HepG2 (cell line): ENCODE results near the gene PXT1. TPM values are rescaled to one million over a fixed set of nuclear protein-coding genes. Genes with fewer than 3 reads are reported as not detected.

Experiments used
- ASH2L ChIP-seq: fragments of 300-600, 200-600 bp; sonication (generic); IDR thresholded peaks from 2 replicates; pipeline ENCODE4 v1.7.0; 2017; ENCODE audit warnings: low read depth, mild to moderate bottlenecking, moderate library complexity, mixed read lengths, low read length; ENCODE audit not compliant: insufficient read length
- ATM ChIP-seq: fragments of 450-650 bp; IDR thresholded peaks from 2 replicates; pipeline ENCODE4 v1.7.1; 2017; ENCODE audit warnings: mild to moderate bottlenecking, borderline replicate concordance
- BORCS8-MEF2B ChIP-seq: sonication (generic); formaldehyde crosslinking; IDR thresholded peaks from 2 replicates; pipeline ENCODE4 v1.8.0; 2022; ENCODE audit warnings: mild to moderate bottlenecking, missing genetic modification reagents
- CAMTA2 ChIP-seq: sonication (generic); formaldehyde crosslinking; IDR thresholded peaks from 2 replicates; pipeline ENCODE4 v1.4.0; 2020; ENCODE audit warnings: mild to moderate bottlenecking, missing genetic modification reagents, borderline replicate concordance
- CEBPG ChIP-seq: IDR thresholded peaks from 2 replicates; pipeline ENCODE4 v1.6.1; 2016
- DMAP1 ChIP-seq: IDR thresholded peaks from 2 replicates; pipeline ENCODE4 v1.6.1; 2016
- DNMT1 ChIP-seq: sonication (generic); formaldehyde crosslinking; IDR thresholded peaks from 2 replicates; pipeline ENCODE4 v1.5.1; 2020; ENCODE audit warnings: mild to moderate bottlenecking, missing genetic modification reagents
- EED ChIP-seq: sonication (generic); formaldehyde crosslinking; IDR thresholded peaks from 2 replicates; pipeline ENCODE4 v1.5.0; 2020; ENCODE audit warnings: mild to moderate bottlenecking, missing genetic modification reagents
- HINFP ChIP-seq: sonication (generic); formaldehyde crosslinking; IDR thresholded peaks from 2 replicates; pipeline ENCODE4 v1.4.0; 2020; ENCODE audit warnings: low read depth, mild to moderate bottlenecking, missing genetic modification reagents
- KLF13 ChIP-seq: sonication (generic); formaldehyde crosslinking; IDR thresholded peaks from 2 replicates; pipeline ENCODE4 v1.4.0; 2020; ENCODE audit warnings: mild to moderate bottlenecking, missing genetic modification reagents
- MXD4 ChIP-seq: IDR thresholded peaks from 2 replicates; pipeline ENCODE4 v1.6.1; 2016; ENCODE audit warnings: mild to moderate bottlenecking, missing biosample characterization, missing genetic modification reagents
- SAP130 ChIP-seq: IDR thresholded peaks from 2 replicates; pipeline ENCODE4 v1.6.1; 2016; ENCODE audit warnings: low read depth
- STAG1 ChIP-seq: sonication (generic); formaldehyde crosslinking; IDR thresholded peaks from 2 replicates; pipeline ENCODE4 v1.4.0; 2020; ENCODE audit warnings: missing genetic modification reagents
- SUZ12 ChIP-seq: fragments of 150-350 bp; IDR thresholded peaks from 2 replicates; pipeline ENCODE4 v1.6.1; 2014; ENCODE audit warnings: low read depth, low read length
- TGIF2 ChIP-seq: IDR thresholded peaks from 2 replicates; pipeline ENCODE4 v1.6.1; 2016; ENCODE audit warnings: control low read depth, missing compliant biosample characterization
- ZBTB7B ChIP-seq: sonication (generic); formaldehyde crosslinking; IDR thresholded peaks from 2 replicates; pipeline ENCODE4 v1.4.0; 2020; ENCODE audit warnings: missing genetic modification reagents
- ZKSCAN5 ChIP-seq: sonication (generic); formaldehyde crosslinking; IDR thresholded peaks from 2 replicates; pipeline ENCODE4 v1.5.1; 2020; ENCODE audit warnings: mild to moderate bottlenecking, missing genetic modification reagents
- ZNF225 ChIP-seq: sonication (generic); formaldehyde crosslinking; IDR thresholded peaks from 2 replicates; pipeline ENCODE4 v1.4.0; 2020; ENCODE audit warnings: mild to moderate bottlenecking, missing genetic modification reagents
- ZNF234 ChIP-seq: sonication (generic); formaldehyde crosslinking; conservative IDR thresholded peaks from 2 replicates; pipeline ENCODE4 v1.5.1; 2020; ENCODE audit warnings: mild to moderate bottlenecking, missing genetic modification reagents
- ZNF431 ChIP-seq: sonication (generic); formaldehyde crosslinking; IDR thresholded peaks from 2 replicates; pipeline ENCODE4 v1.9.0; 2022; ENCODE audit warnings: missing genetic modification reagents, low read depth, mild to moderate bottlenecking, borderline replicate concordance
- ZNF501 ChIP-seq: sonication (generic); formaldehyde crosslinking; IDR thresholded peaks from 2 replicates; pipeline ENCODE4 v1.5.1; 2020; ENCODE audit warnings: mild to moderate bottlenecking, moderate library complexity, missing genetic modification reagents
- ZNF510 ChIP-seq: sonication (generic); formaldehyde crosslinking; IDR thresholded peaks from 2 replicates; pipeline ENCODE4 v1.4.0; 2020; ENCODE audit warnings: low read depth, mild to moderate bottlenecking, missing genetic modification reagents
- ZNF597 ChIP-seq: sonication (generic); formaldehyde crosslinking; IDR thresholded peaks from 2 replicates; pipeline ENCODE4 v1.5.0; 2020; ENCODE audit warnings: missing genetic modification reagents
- ZNF670 ChIP-seq: sonication (generic); formaldehyde crosslinking; IDR thresholded peaks from 2 replicates; pipeline ENCODE4 v1.8.0; 2022; ENCODE audit warnings: mild to moderate bottlenecking, missing genetic modification reagents, borderline replicate concordance
- ZNF792 ChIP-seq: IDR thresholded peaks from 2 replicates; pipeline ENCODE4 v1.6.1; 2016
- polyA plus RNA-seq, 8 experiments: library from polyadenylated mRNA; depleted of rRNA in 3 of 8; stranded (reverse) in 7 of 8; unstranded in 1 of 8; fragments of >200 nt; fragmentation: Illumina TruSeq in 4 of 8; extraction: Trizol in 4 of 8; gene quantifications; 2 replicates each; pipeline versions ENCODE4 v1.2.1 to v1.2.3, GENCODE V29; 2011 to 2016; ENCODE audit warnings: low read depth in 4 of 8, missing spikeins in 1 of 8, mixed read lengths in 1 of 8; ENCODE audit not compliant: insufficient read depth in 1 of 8
- total RNA-seq, 5 experiments: library from RNA; depleted of rRNA; stranded (reverse); fragments of >200 nt; fragmentation: Illumina TruSeq; extraction: Trizol; gene quantifications; 2 replicates each; pipeline ENCODE4 v1.2.3, GENCODE V29; 2016; ENCODE audit warnings: low read depth in 1 of 5
- TF ChIP-seq, protein P1 (sequence below): sonication (generic); formaldehyde crosslinking; IDR thresholded peaks from 2 replicates; pipeline ENCODE4 v1.4.0; 2020; ENCODE audit warnings: missing genetic modification reagents
- TF ChIP-seq, protein P2 (sequence below): sonication (generic); formaldehyde crosslinking; IDR thresholded peaks from 2 replicates; pipeline ENCODE4 v1.4.0; 2020; ENCODE audit warnings: low read depth, mild to moderate bottlenecking, missing genetic modification reagents

The PXT1 gene
- total and polyA plus RNA-seq, 2 of the 13 experiments (the other 11 are each of a cell fraction or from before 2014, with no cell fraction given): 0.04 TPM; not detected in 1

- TF ChIP-seq ZBTB7B (peak; percentile 10; the same call in 1 of the 2 replicates), ZNF431 (CRISPR knock-in tag) (no peak), ZNF510 (CRISPR knock-in tag) (no peak), DNMT1 (CRISPR knock-in tag) (no peak), ATM (no peak), ZNF792 (CRISPR knock-in tag) (no peak), HINFP (CRISPR knock-in tag) (no peak), TGIF2 (CRISPR knock-in tag) (no peak), CEBPG (CRISPR knock-in tag) (no peak), ZNF225 (CRISPR knock-in tag) (peak; percentile 53; the same call in 1 of the 2 replicates), ZNF670 (CRISPR knock-in tag) (no peak), ZNF501 (CRISPR knock-in tag) (0 out of 2 replicates have a peak, but pooled peaks have one; percentile 43), ZNF597 (CRISPR knock-in tag) (no peak), ZKSCAN5 (CRISPR knock-in tag) (no peak), EED (CRISPR knock-in tag) (peak; percentile 53; the same call in 1 of the 2 replicates), ZNF234 (no peak), KLF13 (CRISPR knock-in tag) (no peak), STAG1 (CRISPR knock-in tag) (no peak), BORCS8-MEF2B (no peak), SUZ12 (no peak), DMAP1 (CRISPR knock-in tag) (no peak), CAMTA2 (CRISPR knock-in tag) (no peak), ASH2L (no peak), SAP130 (CRISPR knock-in tag) (no peak), MXD4 (CRISPR knock-in tag) (no peak)
- TF ChIP-seq, protein P1, sequence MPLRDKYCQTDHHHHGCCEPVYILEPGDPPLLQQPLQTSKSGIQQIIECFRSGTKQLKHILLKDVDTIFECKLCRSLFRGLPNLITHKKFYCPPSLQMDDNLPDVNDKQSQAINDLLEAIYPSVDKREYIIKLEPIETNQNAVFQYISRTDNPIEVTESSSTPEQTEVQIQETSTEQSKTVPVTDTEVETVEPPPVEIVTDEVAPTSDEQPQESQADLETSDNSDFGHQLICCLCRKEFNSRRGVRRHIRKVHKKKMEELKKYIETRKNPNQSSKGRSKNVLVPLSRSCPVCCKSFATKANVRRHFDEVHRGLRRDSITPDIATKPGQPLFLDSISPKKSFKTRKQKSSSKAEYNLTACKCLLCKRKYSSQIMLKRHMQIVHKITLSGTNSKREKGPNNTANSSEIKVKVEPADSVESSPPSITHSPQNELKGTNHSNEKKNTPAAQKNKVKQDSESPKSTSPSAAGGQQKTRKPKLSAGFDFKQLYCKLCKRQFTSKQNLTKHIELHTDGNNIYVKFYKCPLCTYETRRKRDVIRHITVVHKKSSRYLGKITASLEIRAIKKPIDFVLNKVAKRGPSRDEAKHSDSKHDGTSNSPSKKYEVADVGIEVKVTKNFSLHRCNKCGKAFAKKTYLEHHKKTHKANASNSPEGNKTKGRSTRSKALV (CRISPR knock-in tag): peak; percentile 75
- TF ChIP-seq, protein P2, sequence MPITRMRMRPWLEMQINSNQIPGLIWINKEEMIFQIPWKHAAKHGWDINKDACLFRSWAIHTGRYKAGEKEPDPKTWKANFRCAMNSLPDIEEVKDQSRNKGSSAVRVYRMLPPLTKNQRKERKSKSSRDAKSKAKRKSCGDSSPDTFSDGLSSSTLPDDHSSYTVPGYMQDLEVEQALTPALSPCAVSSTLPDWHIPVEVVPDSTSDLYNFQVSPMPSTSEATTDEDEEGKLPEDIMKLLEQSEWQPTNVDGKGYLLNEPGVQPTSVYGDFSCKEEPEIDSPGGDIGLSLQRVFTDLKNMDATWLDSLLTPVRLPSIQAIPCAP (CRISPR knock-in tag): no peak
Measured at GRCh38 chr6:36386495-36387439, 55.9 kb downstream of the PXT1 start (continued).
